Fibroblast of skin of scalp (primary cell): ENCODE data around the gene ETS1.

Experiments
- DNase-seq: peaks from one replicate; pipeline ENCODE4 v3.0.0-alpha.2; 2013

ETS1 gene

GRCh38 chr11:128516886-128517285, 70.5 kb downstream of the ETS1 start:
- DNase-seq = no peak

GRCh38 chr11:128515826-128516778, 71.3 kb downstream of the ETS1 start:
- DNase-seq = no peak

- DNase-seq = no peak
Observed at GRCh38 chr11:128515086-128515485, 72.3 kb downstream of the ETS1 start.

DNA sequence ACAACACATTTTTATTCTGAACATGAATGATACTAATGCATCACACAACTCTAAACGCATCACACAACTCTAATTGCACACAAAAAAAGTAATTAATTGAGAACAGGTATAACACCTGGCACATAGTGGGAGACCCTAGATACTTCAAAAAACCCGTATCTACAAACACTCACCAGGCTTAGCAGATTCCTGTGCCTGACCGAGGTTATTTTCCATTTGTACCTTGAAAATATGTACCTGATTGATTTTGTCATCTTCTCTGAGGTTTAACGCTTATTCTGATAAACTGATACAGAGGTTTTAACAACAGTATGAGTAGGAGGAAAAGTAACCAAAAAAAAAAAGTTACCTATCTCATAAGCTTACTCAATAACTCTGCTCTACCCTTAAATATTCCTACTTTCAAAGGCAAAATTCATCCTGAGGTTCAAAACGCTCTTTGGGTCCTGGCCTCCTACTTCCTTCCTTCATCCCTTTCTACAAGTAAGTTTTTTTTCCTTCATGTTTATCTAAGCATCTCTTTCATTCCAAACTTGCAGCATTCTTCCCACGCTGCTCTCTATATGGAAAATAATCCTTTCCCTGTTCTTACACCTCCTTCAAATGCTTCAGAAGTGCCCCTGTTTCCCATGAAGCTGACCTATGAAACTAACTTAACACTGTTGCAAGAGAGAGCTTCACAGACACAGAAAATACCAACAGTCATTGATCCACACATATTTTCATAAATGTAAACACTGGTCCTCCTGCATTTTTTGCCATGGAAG, 73.3 kb downstream of the ETS1 start:
- DNase-seq = no peak

DNA sequence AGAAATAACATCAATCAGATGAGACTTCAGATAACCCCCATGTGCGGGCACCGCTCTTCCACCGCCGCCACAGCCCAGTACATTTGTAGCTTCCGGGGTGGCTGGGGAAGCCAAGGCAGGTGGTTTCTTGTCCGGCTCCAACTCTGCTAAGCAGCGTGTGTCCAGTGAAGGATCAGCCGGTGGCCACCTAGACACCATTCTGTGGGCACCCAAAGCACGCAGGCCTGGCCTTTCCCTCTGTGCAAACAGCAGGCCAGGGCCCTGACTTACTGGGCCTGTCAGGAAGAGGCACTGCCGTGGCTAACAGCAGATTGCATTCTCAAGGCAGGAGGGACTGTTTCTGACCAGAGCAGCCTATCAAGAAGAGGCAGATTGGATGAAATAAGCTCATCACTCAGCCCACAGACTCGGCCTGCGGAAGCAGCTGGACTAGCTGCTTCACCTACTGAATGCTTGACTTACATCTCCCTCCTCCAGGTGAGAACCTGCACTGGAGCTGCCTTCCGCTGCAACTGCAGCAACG, 74.8 kb downstream of the ETS1 start:
- no peak for DNase-seq

DNA sequence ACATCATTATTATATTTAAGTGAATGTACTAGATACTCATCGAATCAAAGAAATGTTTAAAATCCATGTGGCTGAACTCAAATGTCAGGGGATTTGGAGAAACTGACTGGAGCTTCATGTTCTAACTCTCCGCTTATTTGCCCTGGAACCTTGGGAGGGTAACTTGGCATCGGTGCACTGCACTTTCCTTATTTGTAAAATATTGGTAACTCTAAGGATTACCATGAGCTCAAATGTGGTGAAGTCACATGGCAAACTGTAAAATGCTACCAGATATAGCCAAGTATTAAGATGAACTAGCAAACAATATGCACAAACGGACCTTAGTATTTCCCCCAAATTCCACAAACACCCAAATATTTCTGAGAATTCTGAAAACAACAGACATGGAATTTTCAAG, 75.6 kb downstream of the ETS1 start:
- no peak for DNase-seq

- peak; percentile 68 for DNase-seq
Observed at GRCh38 chr11:128509621-128510389, 77.6 kb downstream of the ETS1 start.

GRCh38 chr11:128508770-128509510, 78.4 kb downstream of the ETS1 start:
- DNase-seq = peak; percentile 78

- no peak for DNase-seq
Observed at GRCh38 chr11:128507936-128508335, 79.4 kb downstream of the ETS1 start.

DNA sequence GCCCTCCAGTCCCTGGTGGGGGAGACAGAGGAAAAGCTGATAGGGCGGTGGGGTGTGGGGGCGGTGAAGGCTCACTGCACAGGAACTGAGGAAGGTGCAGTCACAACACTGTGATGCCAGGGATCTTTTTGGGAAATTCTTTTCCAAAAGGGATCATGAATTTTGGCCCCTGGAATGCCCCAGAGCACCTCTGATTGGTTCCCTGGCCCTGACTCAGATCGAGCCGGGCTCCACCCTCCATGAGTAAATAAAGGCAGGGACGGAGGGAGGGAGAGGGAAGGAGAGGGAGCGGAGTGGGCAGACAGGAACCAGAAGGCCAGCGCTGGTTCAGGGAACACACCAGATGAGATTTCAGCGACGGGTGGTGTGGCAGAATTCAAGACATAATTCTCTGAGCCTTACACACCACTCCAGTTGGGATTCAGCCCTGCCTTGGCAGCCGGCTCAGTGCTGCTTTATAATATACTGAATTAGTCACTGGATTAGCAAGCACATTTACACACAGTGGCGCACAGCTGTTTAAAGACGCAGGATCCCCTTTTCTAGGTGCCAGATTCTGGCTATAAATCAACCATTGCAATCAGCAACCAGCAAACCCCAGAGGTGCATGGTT, 80.3 kb downstream of the ETS1 start:
- peak; percentile 97 for DNase-seq

DNA sequence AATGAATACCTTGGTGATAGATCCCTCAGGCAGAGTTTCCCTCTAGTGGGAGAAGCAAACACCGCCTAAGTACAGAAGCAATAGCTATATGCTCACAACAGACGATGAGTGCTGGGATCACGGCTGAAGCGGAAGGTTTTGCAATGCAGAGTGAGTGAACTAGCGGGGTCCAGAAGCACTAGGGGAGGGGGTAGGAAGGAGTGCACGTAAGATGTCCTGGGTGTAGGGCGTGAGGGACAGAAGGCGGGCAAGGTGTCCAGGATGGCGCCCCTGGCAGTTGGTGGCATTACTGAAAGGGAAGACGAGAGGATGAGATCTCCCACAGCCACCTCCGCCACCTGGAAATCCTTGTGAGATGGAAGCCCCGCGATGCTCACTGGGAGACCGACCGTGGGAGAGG, 81.0 kb downstream of the ETS1 start:
- DNase-seq = no peak

- DNase-seq = no peak
Observed at GRCh38 chr11:128505449-128506065, 81.8 kb downstream of the ETS1 start.

DNA sequence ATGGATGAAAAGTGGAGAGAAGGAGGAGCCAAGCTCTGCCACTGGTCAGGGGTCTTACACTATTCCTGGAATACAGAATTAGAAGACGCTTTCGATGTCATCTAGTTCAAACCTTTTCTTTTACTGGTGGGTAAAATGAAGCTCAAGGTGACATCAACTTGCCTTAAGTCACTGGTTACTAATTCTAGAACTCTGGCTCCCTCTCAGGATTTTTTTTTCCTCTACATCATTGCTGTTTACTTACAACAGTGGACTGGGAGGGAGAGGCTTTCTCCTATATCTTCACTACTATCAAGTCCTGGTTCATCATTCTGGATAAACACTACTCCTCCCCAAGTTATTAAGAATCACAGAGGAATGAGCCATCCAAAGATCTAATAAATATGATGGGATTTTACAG, 82.9 kb downstream of the ETS1 start:
- no peak for DNase-seq

- peak; percentile 96 for DNase-seq
Observed at GRCh38 chr11:128503245-128503991, 83.9 kb downstream of the ETS1 start.

GRCh38 chr11:128502726-128503125, 84.6 kb downstream of the ETS1 start:
- peak; percentile 96 for DNase-seq

DNA sequence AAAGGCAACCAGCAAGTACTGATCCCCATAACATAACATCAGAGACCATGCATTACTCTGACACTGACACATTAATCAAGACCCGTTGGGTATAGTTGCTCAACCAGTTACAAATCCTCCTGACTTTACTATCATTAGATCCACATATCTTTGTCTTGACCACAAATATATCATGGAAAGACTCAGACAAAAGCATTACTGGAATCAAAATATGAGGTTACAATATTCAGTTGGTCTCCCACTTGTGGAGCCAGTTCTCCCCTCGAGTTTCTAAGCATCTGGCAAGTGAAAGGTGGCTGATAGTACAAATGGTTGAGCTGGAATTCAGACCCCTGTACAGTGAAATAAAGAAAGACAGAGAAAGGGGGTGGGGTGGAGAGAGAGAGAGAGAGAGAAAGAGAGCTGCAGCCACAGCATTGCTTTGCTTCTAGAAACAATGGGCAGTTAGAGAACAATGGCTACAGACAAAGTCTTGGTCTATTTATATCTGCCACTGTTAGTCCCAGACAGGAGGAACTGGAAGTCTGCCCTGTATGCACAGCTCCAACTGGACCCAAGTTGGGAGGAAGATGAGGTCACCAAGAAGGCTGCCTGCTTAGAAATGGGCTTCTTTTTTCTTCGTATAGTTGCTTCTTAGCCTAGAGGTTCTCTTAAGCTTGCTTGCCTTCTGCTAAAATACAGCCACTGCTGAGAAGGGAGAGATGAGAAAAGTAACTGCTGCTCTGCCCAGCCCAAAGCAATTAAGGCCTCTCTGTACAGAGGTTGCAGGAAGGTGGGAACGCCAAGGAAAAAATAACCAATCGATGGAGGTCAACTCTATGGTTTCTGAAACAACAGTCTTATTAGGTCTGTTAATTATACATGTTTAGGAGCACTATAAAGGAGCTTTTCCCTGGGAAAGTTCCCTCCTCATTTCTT, 85.5 kb downstream of the ETS1 start:
- peak; percentile 84 for DNase-seq

- no peak for DNase-seq
Observed at GRCh38 chr11:128501008-128501407, 86.3 kb downstream of the ETS1 start.

- DNase-seq = no peak
Observed at GRCh38 chr11:128500493-128500892, 86.9 kb downstream of the ETS1 start.

DNA sequence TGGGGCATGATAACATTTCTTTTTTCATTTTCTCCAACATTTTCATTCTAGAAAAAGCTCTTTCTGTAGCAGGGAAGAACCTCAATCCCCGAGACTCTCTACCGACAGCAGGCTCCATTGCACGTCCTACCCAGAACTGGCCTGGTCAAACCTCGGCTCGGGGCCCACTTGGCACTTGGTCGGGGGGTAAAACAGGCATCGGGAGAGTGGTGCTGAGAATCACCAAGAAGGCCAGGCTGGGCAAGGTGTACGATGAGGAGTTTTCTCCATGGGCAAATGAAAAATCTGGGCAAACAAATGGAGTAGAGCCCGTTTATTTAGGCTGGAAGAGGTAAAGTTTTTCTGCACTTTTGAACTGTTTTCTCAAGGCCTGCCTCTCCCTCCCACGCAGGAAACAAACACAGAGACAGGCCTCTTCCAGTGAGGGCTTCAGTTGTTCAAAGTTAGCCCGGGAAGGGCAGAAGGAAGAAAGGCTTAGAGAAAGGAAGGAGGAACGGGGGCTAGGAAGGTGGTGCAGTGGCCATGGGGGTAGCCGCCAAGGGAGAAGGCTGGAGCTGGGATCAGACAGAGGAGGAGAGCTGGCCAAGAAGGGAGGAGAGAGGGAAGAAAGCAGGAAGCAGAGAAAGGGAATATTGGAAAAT, 87.6 kb downstream of the ETS1 start:
- DNase-seq = no peak
